HG03175 (cell line): ENCODE measurements around the gene HLF.

Source experiments
- ATAC-seq: cut with Tn5 transposase; IDR thresholded peaks from one replicate; pipeline ENCODE4 v1.9.1; 2021; ENCODE audit warnings: mild to moderate bottlenecking, moderate library complexity; ENCODE audit not compliant: unreplicated experiment

Gene HLF

GRCh38 chr17:55273579-55274354 lies 9.0 kb downstream of the HLF start:
- ATAC-seq = no peak

GRCh38 chr17:55274355-55275255 lies 9.8 kb downstream of the HLF start:
- ATAC-seq = no peak

- ATAC-seq = no peak
Observed at GRCh38 chr17:55275894-55276804, 11.4 kb downstream of the HLF start.

GRCh38 chr17:55278173-55278961 lies 13.6 kb downstream of the HLF start:
- ATAC-seq = no peak

- ATAC-seq = no peak
Observed at GRCh38 chr17:55279203-55279602, 14.4 kb downstream of the HLF start.

GRCh38 chr17:55279788-55280187 lies 15.0 kb downstream of the HLF start:
- no peak for ATAC-seq

GRCh38 chr17:55280212-55280611 lies 15.5 kb downstream of the HLF start:
- ATAC-seq = no peak

GRCh38 chr17:55281649-55282378 lies 17.1 kb downstream of the HLF start:
- no peak for ATAC-seq

- no peak for ATAC-seq
Observed at GRCh38 chr17:55282379-55282702, 17.6 kb downstream of the HLF start.

GRCh38 chr17:55282741-55283140 lies 18.0 kb downstream of the HLF start:
- no peak for ATAC-seq

GRCh38 chr17:55283256-55283965 lies 18.7 kb downstream of the HLF start:
- ATAC-seq = no peak

GRCh38 chr17:55284001-55284884 lies 19.5 kb downstream of the HLF start:
- no peak for ATAC-seq

- no peak for ATAC-seq
Observed at GRCh38 chr17:55284944-55285339, 20.2 kb downstream of the HLF start.

GRCh38 chr17:55285340-55286301 lies 20.9 kb downstream of the HLF start:
- no peak for ATAC-seq

- no peak for ATAC-seq
Observed at GRCh38 chr17:55286681-55287589, 22.2 kb downstream of the HLF start.
